ENCODE data around the gene SRGAP2C.
"Not testable (repeated sequence)": the region's sequence is repeated elsewhere in the genome, so short reads cannot be mapped to it uniquely, and the experiment has no call there.

Gene SRGAP2C

DNA sequence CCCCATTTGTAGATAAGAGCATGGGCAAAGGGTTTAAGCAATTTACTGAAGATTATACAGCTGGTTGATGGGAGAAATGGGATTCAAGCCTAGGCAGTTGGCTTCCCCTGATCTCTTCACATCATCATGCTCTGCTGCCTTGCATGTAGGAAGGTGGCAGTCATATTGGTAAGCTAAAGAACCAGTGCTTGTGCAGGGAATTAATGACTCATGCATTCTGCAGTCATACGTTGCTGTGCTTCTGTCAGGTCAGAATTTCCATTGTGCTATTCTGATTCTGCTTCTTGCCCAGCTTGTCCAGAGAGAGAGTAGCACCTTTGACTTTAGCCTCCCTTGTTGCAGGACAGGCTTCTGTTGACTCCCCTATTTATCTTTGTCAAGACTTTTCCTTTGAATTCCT lies 153.2 kb downstream of the SRGAP2C start:
- not testable (repeated sequence) for DNase-seq (ENCODE audit: low spot score)

DNA sequence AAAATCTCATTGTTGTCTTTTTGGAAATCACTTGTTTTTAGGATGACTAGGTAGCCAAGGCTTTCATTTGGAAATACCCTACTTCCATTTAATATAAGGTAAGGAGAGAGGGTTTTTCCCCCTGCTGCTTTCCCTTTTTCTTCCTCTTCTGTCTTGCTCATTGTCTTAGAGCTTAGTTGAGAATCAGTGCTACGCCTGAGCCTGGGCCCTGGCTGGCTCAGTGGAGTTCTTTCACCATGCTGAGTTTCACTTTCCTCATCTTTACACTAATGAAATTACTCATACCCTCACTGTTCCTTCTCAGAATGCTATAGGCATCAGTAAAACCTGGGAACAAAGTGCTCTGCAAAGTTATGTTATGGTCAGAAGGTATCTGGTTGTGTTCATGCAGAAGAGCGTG lies 154.8 kb downstream of the SRGAP2C start:
- DNase-seq (ENCODE audit: low spot score), result not testable (repeated sequence)

DNA sequence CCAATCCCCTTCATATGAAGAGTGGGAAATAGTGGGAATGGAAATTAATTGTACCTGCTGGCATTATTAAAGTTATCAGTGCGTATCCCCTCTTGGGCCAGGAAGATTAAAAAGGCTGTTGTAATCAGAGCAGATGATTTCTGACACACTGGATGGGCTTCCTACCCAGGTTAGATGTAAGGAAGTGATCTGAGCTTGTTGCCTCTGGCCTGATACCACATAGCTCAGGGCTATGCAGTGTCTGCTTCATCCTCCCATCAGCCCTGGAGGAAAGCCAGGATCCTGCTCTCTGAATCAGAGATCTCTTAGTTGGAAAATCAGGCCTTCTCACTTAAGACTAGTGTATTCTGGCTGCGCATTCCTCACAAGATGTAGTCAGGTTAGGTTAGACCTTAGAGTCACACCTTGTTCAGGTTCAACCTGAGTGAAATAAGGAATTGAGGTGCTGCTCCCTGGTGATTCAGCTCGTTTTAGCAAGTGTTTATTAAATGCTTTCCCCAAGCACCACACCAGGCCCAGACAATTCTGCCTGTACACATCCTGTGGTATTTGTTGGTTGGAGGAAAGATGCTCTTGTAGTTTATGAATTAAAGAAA lies 158.6 kb downstream of the SRGAP2C start:
- DNase-seq (ENCODE audit: low spot score), result not testable (repeated sequence)

DNA sequence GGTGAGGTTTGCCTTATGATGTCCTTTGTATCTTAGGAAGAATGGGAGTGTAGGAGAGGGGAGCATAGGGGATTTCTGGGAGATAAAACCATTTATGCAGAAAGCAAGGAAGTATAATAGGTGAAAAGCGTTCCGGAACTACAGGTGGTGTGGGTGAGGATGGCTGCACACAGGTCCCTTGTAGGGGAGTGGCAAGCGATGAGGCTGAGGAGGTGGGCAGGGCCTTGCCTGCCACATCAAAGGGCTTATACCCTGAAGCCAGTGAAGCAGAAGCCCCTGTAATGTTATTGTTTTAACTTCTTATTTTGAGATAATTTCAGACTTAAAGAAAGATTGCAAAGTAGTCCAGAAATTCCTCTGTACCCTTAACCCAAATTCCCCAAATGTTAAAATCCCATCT lies 159.6 kb downstream of the SRGAP2C start:
- DNase-seq (ENCODE audit: low spot score), result not testable (repeated sequence)

DNA sequence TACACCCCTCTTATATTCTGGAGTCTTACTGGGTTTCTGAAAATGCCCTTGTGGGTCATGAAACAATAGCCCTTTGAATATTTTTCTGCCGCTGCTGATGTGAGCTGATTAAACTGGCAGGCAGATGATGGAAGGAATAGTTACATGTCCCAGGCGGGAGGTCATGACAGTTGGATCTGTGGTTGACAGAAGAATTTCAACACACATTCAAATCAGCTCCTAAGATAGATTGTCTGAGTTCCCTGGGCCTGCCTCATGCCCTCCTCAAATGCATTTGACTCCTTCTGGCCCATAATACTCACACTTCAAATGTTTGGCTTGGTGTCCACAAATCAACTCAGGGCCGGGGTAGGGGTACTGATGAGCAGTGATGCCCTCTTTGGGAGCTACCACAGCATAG lies 161.9 kb downstream of the SRGAP2C start:
- DNase-seq (ENCODE audit: low spot score), result not testable (repeated sequence)

DNA sequence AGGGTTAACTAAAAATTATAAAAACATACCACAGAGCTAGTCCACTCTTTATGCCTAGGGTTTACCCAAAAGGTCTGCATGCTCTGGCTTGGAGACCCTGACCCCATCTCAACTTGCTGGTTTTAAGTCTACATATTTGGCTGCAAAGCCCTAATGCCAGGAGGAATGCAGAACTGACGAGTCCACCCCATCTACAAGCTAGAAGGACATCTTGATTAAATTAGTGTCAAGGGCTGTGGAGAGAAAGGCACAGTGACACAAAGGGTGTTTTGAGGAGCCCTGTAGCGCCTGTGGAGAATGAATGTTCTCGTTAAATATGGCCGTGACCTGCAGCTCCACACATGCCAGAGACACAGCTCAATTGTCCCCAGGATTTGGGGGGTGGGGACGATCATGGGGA lies 162.7 kb downstream of the SRGAP2C start:
- not testable (repeated sequence) for DNase-seq (ENCODE audit: low spot score)

DNA sequence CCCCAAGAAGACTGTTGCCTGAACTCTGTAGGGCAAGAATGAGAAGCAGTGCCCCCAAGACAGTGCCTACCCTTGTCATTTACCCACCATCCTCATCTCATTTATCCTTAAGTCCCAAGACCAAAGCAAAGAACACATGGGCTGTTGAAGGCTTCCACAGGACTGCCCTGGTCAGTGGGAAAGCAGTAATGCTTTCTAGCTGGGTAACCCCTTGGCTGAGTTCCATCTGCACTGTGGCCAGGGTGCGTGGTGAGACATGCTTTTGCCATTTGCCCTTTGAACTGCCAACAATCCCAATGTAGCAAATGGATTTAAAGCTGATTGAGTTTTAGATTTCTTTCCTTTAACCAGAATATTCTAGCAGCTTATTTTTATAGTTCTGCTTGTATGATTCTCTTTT lies 163.3 kb downstream of the SRGAP2C start:
- DNase-seq (ENCODE audit: low spot score), result not testable (repeated sequence)

DNA sequence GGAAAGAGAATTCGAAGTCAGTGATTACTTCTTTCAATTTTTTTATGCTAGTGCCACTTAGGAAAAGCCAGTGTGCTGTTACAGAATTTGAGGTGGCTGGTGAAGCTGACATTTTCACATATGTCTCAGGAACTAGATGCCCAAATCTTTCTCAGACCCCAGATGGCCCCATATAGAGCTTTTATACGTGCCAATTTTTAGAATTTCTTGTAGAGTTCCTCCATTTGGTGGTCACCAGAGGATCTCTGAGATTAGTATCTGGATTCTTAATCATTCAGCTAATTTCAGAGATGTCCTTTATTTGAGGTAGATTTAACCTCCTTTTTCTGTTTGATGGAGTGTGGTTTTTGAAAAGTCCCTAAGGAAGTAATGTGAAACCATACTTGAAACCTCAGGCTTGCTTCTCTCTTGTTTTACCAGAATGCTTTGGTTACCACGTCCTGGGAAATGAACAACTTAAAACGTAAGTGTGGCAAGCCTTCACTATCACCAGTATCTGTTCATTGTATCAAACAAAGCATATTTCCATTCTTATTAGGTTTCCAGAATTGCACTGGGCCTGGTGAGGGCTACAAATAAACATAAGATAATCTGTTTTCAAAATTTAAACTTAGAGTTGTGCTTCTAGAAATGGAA lies 164.7 kb downstream of the SRGAP2C start:
- not testable (repeated sequence) for DNase-seq (ENCODE audit: low spot score)

DNA sequence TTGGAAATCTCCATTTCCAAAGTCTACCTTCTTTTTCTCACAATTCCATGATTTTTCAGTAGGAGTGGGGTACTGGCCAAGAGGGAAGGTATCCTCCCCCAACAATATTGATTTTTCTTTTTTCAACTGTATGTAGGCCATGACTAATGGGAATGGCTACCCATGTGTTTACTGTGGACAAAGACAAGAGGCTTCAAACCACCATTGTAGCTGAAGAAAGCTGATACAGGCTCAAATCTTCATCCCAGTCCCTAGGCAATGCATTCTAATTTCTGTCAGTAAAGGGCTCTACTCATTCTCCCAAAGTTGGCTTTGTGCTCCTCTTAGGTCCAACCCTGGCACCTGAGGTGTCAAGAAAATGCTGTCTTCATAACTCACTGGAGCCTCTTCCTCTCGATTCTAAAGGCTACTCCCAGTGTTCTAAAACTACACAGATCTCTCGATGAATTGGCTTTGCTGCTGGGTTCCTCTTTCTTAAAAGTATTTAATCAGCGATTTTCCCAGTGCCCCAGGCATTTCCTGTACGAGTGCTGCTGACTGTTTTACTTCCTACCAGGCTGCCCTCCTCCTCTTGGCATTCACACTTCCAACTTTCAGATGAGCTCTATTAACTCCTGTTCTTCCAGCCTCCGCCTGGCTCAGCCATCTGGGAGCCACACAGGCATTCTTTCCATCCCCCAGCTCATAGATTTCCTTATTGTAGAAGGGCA lies 171.1 kb downstream of the SRGAP2C start:
- not testable (repeated sequence) for DNase-seq (ENCODE audit: low spot score)

DNA sequence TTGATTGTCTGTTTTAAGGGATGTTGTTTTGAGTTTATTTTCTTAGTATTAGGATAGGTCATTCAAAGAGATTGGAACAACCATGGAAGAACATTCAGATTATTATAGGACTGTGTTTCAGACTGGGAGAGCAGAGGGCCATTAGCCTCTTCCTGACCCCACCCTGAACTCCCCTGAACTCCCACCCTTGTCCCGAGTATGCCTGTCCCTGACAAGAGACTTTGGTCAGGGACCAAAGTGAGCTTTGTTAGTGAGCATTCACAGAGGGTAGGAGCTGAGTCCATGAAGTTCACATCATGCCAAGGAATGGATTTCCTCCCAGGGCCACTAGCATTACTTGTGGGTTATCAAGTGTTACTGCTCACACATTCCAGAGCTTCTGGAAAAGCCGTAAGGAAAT lies 172.0 kb downstream of the SRGAP2C start:
- not testable (repeated sequence) for DNase-seq (ENCODE audit: low spot score)

DNA sequence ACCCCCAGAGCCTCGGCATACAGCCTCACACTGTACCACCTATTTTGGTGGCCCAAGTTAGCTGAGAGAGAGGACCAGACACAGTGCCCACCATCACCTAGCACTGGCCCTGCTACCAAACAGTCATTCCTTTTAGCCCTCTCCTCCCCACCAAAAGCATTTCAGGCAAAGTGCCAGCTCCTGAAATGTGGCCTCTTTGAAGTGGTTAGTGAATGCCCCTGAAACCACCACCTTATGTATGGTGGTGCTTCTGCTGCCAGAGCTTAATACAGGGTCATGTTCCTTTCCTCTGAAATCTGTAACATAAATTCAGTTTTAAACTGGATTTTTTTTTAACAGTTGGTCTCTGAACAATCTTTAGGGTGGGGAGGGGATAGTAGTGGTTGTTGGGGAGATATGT lies 175.8 kb downstream of the SRGAP2C start:
- DNase-seq (ENCODE audit: low spot score), result not testable (repeated sequence)

DNA sequence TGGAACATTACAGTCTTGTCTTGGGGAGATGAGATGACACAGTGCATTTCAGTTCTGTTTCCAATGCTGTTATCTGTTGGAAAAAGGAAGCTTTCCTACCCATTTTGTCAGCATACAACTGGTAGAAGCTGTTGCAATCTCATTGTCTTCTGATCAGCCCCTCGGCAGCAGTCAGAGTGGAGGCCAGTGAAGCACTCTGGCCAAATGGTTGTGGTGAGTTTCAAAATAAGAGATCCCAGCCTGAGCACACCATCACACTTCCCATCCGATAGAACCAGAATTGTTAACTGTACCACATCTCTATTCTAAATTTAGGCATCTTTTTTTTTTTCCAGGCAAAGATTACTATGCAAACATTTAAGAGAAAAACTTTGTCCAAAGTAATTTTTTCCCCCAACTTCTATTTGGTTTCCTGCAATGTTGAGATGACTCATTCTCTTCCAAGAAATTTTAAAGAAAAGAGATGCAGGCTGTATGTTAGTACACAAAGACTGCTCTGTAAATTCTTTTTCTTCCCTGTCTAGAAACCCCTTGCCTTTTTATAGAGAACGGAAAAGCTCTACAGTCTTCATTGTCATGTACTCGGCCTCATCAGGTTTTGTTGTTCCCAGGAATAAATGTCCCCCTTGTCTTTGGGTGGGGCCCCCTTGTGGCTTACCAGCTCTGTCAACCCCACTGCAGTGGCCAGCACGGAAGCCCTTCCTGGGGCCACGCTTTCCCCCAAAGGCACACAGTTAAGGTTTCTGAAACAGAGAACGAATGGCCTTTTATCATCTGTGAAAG lies 176.9 kb downstream of the SRGAP2C start:
- not testable (repeated sequence) for DNase-seq (ENCODE audit: low spot score)

DNA sequence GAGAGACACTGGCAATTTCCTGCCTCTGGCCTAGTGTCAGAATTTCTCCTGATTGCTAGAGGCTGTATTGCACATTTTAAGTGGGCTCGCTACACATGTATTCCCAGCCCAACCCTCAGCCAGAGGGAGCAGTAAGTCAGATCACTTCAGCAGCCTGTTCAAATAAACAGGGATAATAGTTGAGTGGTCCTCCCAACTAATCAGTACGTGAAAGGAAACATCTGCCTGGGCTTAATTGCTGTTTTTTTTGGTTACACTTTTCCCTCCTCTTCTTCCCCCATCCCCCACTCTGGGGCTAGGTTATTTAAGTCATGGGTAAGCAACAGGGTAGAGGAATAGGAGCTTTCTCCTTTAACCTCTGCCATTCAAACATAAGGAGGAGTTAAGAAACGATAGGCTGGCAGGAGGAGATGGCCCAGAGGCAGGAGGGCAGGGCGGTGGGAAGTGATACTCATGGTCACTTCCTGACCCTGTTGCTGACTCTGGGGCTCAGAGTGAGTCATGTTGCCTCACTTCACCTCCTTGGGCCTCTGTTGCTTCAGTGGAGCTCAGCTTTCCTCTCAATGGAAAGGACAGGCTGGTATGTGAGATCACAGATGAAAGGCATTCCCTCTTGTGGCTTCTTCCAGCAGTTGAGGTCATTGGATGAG lies 177.6 kb downstream of the SRGAP2C start:
- DNase-seq (ENCODE audit: low spot score), result not testable (repeated sequence)

DNA sequence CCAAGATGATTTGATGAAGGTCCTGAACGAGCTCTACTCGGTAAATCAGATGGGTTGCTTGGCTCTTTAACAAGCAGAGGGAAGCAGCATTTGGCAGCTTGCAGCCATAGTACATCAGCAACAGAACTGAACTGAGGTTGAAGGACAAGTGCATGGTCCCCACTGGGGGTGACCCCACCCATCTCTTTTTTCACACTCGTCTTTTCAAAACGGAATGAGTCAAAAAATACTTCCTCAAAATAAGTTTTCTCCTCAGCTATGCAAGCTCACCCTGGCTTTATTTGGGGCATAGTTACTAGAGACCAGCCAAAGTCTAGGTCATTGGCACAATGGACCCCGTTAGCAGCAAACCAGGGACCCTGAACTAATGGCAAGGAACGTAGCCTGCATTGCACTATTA lies 180.5 kb downstream of the SRGAP2C start:
- not testable (repeated sequence) for DNase-seq (ENCODE audit: low spot score)

DNA sequence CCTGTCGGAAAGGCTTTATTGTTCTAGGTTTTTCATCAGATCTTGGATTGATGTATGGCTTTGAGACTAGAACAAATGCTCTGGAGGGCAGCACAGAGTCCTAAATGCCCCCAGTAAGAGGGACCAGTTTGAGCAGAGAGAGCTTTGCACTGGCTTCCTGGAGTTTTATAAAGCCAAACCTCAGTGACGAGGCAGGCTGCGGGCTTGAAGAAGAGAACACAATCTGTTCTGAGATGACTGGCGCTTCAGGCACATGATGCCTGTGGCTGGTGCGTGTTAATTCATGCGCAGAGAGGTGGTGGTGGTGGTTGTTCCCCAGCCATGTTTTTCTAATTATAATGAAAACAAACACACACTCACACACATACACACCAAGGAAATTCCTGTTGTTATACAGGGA lies 180.9 kb downstream of the SRGAP2C start:
- DNase-seq (ENCODE audit: low spot score), result not testable (repeated sequence)

DNA sequence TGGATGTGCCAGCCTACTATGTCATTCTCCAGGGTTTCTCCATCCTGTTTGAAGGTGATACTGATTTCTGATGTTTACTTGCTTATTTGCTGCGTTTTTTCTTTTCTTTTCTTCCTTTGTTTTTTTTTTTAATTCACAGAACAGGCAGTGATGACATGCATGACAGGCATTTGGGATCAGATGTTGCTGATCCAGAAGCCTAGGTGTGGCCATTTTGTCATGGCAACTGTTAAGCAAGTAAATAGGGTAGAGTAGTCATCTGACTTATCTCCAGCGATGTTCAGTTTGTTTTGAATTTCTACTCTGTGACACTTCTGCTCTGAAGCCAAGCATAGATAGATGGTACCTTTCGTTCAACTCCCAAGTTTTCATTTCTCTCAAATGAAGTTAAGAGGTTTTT lies 181.4 kb downstream of the SRGAP2C start:
- not testable (repeated sequence) for DNase-seq (ENCODE audit: low spot score)

DNA sequence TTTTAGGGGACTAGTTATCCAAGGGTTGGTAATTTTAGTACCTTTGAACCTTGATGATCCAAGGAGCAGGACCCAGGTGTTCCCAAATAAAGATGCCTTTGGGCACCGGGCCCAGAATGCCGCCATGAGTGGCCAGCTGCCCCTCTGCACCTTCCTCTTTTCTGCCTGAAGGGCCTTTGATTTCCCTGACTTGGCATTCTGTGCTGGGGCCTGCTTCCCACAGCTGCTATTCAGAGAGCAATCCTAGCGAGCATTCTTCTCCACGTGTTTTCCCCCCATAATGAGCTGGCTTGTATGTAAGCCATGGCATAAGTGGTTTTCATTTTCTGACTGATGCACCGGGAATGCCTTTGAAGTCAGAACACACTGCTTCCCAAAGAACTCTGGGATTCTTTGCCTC lies 184.1 kb downstream of the SRGAP2C start:
- not testable (repeated sequence) for DNase-seq (ENCODE audit: low spot score)

DNA sequence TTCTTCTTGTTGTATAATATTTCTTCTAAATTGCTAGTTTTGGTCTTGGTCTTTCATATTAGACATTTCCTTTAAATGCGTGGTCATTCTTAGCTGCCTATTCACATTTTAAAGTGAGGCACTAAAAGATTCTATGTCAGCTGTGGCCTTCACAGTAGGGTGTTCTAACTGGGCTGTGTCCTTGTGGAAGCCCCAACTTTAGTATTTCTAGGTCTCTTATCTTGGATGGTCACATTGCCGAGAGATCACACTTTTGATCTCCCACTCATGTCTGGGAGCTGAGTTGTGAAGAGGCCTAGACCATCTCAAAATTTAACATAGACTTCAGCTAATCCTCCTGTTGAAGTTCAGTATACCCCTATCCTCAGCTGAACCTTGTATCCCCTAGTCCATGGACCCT lies 185.2 kb downstream of the SRGAP2C start:
- DNase-seq (ENCODE audit: low spot score), result not testable (repeated sequence)

DNA sequence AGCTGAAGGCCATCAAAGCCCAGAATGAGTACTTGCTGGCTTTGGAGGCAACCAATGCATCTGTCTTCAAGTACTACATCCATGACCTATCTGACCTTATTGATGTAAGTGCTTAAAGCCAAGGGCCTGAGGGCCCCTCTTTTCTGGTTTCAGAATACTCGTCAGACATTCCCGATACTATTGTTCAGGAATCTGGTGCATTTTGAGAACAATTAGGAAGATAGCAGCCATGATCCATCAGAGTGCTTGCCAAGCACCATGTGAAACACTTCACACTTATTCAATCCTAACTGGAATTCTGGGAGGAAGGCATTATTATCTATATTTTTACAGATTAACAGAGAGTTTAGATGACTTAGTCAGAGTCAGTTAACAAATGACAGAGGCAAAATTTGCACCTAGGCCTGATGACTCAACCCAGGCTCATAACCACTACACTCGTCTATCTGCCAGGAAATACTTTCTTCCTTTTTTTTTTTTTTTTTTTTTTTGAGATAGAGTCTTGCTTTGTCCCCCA lies 190.1 kb downstream of the SRGAP2C start:
- DNase-seq (ENCODE audit: low spot score), result not testable (repeated sequence)

DNA sequence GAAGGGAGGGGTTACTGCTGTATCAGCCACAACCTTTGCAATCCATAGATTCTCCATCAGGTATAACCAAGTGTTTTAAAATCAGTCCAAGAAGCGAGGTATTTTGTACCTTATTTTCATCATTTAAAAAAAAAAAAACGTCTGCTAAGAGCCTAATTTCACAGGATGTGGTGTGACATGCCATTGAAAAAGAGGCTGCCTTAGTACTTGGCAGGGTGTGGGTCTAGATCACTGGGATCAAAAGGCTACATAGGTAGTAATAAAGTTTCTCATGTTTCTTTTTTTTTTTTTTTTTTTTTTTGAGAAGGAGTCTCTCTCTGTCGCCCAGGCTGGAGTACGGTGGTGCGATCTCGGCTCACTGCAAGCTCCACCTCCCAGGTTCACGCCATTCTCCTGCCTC lies 192.2 kb downstream of the SRGAP2C start:
- not testable (repeated sequence) for DNase-seq (ENCODE audit: low spot score)

DNA sequence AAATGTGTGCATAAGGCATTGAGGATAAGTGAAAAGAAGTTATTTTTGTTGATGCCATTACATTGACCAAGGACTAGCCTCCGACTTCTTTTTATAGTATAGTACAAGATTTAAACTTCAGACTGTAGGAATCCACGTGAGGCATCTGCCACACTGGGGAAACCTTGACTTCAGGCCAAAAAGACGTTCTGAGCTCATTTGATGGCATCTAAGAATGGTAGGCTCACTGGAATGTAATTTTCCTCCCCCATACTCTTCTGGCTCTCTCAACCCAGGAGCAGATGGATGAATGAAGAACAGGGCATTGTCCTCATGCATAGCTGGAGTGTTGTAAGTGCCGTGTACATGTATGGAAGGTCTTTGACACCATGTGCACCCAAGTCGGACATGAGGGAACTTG lies 194.0 kb downstream of the SRGAP2C start:
- not testable (repeated sequence) for DNase-seq (ENCODE audit: low spot score)

DNA sequence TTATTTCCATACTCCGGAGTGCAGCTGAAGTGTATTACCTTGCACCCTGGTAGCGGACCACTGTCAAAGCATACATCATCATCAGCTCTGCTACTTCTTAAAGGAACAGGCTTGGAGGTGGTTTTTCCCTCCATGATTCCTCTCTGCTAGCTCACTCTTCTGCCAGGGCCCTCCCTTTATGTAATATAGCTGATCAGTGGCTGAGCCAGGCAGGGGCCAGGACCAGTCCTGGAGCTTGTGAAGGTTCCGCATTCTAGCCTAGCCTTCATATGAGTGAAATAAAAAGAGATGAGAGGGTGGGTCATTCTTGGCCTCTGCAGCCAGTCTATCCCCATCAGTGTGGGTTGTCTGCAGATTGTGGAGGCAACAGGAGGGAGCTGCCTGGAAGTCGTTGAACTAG lies 200.0 kb downstream of the SRGAP2C start:
- DNase-seq (ENCODE audit: low spot score), result not testable (repeated sequence)
